ENCODE data around the gene PTGES3L. TPM values are rescaled to one million over a fixed set of nuclear protein-coding genes. Genes with fewer than 3 reads are reported as not detected.

PTGES3L gene
- total and polyA plus RNA-seq, 2 of the 13 experiments (the other 11 are each of a cell fraction or from before 2014, with no cell fraction given), result 1.2 to 2.9 TPM

DNA sequence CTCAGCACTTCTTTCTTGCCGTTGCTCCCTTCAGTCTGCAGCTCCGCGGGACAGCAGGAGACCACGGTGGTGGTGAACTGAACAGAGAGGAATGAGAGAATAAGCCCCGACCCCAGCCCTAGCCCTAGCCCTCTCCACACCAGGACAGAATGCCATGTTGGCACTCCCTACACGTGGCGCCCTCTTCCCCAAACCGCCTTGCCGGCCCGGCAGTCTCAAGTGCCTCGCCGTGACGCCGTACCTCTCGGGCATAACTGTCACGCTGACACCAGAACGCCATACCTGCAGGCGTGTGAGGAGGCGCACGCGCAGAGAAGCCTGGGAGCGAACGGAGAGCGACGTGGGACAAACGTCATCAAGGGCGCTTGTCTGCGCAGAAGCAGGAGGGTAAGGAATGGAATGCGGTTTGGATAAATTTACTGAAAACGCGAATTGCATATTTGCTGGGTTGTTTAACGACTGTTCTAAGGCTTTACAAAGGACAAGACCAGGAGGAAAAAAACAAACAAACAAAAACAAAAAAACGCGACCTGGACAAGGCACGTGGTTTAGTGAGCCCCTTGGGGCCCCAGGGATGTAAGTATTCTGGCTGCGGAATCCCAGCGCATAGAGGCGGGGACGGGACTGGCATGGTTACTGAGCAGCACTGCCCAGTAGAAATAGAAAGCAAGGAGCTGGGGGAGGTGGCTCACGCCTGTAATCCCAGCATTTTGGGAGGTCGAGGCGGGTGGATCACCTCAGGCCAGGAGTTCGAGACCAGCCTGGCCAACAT, 15.5 kb downstream of the PTGES3L start, which contains the start of gene AARSD1 (continued):
- TF ChIP-seq ZNF124 (CRISPR knock-in tag; IDR thresholded peaks at IDR 0.05), result no peak
- peak; percentile 26; the same call in 1 of the 2 replicates for TF ChIP-seq KDM5B (CRISPR knock-in tag; IDR thresholded peaks at IDR 0.05; ENCODE audit: borderline replicate concordance)
- peak; percentile 56; the same call in 1 of the 2 replicates for TF ChIP-seq ZIK1 (CRISPR knock-in tag; IDR thresholded peaks at IDR 0.05; ENCODE audit: borderline replicate concordance, low read depth)
- 0 out of 2 replicates have a peak, but pooled peaks have one; percentile 53 for TF ChIP-seq SIN3B (IDR thresholded peaks at IDR 0.05; ENCODE audit: low read length)
- TF ChIP-seq PRDM10 (CRISPR knock-in tag; IDR thresholded peaks at IDR 0.05; ENCODE audit: low read depth), result no peak
- TF ChIP-seq RARA (CRISPR knock-in tag; IDR thresholded peaks at IDR 0.05), result no peak
- TF ChIP-seq ZNF891 (CRISPR knock-in tag; IDR thresholded peaks at IDR 0.05), result 0 out of 2 replicates have a peak, but pooled peaks have one; percentile 37
- no peak for TF ChIP-seq CENPX (CRISPR knock-in tag; IDR thresholded peaks at IDR 0.05)
- no peak for TF ChIP-seq SKI (IDR thresholded peaks at IDR 0.05; ENCODE audit: partially characterized antibody)
- TF ChIP-seq, protein P1, sequence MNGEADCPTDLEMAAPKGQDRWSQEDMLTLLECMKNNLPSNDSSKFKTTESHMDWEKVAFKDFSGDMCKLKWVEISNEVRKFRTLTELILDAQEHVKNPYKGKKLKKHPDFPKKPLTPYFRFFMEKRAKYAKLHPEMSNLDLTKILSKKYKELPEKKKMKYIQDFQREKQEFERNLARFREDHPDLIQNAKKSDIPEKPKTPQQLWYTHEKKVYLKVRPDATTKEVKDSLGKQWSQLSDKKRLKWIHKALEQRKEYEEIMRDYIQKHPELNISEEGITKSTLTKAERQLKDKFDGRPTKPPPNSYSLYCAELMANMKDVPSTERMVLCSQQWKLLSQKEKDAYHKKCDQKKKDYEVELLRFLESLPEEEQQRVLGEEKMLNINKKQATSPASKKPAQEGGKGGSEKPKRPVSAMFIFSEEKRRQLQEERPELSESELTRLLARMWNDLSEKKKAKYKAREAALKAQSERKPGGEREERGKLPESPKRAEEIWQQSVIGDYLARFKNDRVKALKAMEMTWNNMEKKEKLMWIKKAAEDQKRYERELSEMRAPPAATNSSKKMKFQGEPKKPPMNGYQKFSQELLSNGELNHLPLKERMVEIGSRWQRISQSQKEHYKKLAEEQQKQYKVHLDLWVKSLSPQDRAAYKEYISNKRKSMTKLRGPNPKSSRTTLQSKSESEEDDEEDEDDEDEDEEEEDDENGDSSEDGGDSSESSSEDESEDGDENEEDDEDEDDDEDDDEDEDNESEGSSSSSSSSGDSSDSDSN (CRISPR knock-in tag; IDR thresholded peaks at IDR 0.05), result no peak
- TF ChIP-seq ZFX (CRISPR knock-in tag; IDR thresholded peaks at IDR 0.05; ENCODE audit: low read depth), result peak; percentile 56
- no peak for TF ChIP-seq ZNF18 (CRISPR knock-in tag; IDR thresholded peaks at IDR 0.05; ENCODE audit: insufficient replicate concordance)
- TF ChIP-seq SPEN (CRISPR knock-in tag; IDR thresholded peaks at IDR 0.05; ENCODE audit: low read depth), result peak; percentile 44; the same call in 1 of the 2 replicates
- no peak for TF ChIP-seq FOXA1 (IDR thresholded peaks at IDR 0.05)
- 0 out of 2 replicates have a peak, but pooled peaks have one; percentile 11 for TF ChIP-seq FOXA1 (CRISPR knock-in tag; IDR thresholded peaks at IDR 0.05)
- TF ChIP-seq, protein P2, sequence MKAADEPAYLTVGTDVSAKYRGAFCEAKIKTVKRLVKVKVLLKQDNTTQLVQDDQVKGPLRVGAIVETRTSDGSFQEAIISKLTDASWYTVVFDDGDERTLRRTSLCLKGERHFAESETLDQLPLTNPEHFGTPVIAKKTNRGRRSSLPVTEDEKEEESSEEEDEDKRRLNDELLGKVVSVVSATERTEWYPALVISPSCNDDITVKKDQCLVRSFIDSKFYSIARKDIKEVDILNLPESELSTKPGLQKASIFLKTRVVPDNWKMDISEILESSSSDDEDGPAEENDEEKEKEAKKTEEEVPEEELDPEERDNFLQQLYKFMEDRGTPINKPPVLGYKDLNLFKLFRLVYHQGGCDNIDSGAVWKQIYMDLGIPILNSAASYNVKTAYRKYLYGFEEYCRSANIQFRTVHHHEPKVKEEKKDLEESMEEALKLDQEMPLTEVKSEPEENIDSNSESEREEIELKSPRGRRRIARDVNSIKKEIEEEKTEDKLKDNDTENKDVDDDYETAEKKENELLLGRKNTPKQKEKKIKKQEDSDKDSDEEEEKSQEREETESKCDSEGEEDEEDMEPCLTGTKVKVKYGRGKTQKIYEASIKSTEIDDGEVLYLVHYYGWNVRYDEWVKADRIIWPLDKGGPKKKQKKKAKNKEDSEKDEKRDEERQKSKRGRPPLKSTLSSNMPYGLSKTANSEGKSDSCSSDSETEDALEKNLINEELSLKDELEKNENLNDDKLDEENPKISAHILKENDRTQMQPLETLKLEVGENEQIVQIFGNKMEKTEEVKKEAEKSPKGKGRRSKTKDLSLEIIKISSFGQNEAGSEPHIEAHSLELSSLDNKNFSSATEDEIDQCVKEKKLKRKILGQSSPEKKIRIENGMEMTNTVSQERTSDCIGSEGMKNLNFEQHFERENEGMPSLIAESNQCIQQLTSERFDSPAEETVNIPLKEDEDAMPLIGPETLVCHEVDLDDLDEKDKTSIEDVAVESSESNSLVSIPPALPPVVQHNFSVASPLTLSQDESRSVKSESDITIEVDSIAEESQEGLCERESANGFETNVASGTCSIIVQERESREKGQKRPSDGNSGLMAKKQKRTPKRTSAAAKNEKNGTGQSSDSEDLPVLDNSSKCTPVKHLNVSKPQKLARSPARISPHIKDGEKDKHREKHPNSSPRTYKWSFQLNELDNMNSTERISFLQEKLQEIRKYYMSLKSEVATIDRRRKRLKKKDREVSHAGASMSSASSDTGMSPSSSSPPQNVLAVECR (CRISPR knock-in tag; IDR thresholded peaks at IDR 0.05; ENCODE audit: borderline replicate concordance), result peak; percentile 77

Measured in HepG2 (cell line).